Muscle of back (tissue), 13 donors: ENCODE measurements around the gene NYNRIN. TPM values are rescaled to one million over a fixed set of nuclear protein-coding genes. Genes with fewer than 3 reads are reported as not detected.
A peak's percentile ranks its signal among the peaks of the same experiment; 100 is the strongest.
"Not testable (repeated sequence)": the region's sequence is repeated elsewhere in the genome, so short reads cannot be mapped to it uniquely, and the experiment has no call there.

Experiments used
- DNase-seq, 3 donors: peaks; one replicate each; pipeline versions ENCODE4 v3.0.0 to v3.0.0-alpha.2; 2013
- long read RNA-seq, 9 donors: transcript quantifications; one replicate each; lab custom pipeline, GENCODE V29; 2026
- polyA plus RNA-seq, 10 donors: library from polyadenylated mRNA; unstranded; fragments of 120-200 nt; gene quantifications; one replicate each; pipeline ENCODE4 v1.2.1, GENCODE V29; 2013; ENCODE audit not compliant: insufficient read length in 10 of 10

The NYNRIN gene
- 10 to 100 TPM; 23.9 to 40.6 (median 29.1) TPM for polyA plus RNA-seq
- long read RNA-seq, donor 1, full-length matches to known transcripts: 1 of 1 reads
- long read RNA-seq, donor 1, partial matches to known transcripts: 0 of 1 reads
- long read RNA-seq, donor 1, other reads (novel, unspliced or antisense): 0 of 1 reads
- long read RNA-seq, donor 2, full-length matches to known transcripts: 1 of 1 reads
- long read RNA-seq, donor 2, partial matches to known transcripts: 0 of 1 reads
- long read RNA-seq, donor 2, other reads (novel, unspliced or antisense): 0 of 1 reads
- long read RNA-seq, donor 3: 0 reads
- long read RNA-seq, donor 4, full-length matches to known transcripts: 1 of 1 reads
- long read RNA-seq, donor 4, partial matches to known transcripts: 0 of 1 reads
- long read RNA-seq, donor 4, other reads (novel, unspliced or antisense): 0 of 1 reads
- long read RNA-seq, donor 5, partial matches to known transcripts: 12 of 12 reads
- long read RNA-seq, donor 5, other reads (novel, unspliced or antisense): 0 of 12 reads
- long read RNA-seq, donor 6, full-length matches to known transcripts: 1 of 1 reads
- long read RNA-seq, donor 6, partial matches to known transcripts: 0 of 1 reads
- long read RNA-seq, donor 6, other reads (novel, unspliced or antisense): 0 of 1 reads
- long read RNA-seq, donor 7: 0 reads
- long read RNA-seq, donor 8: 0 reads
- long read RNA-seq, donor 9: 0 reads

GRCh38 chr14:24398653-24399446 is at the start of gene NYNRIN:
Gene NYNRIN, plus strand, starts transcription at chr14:24399003. Its CDS starts 244 bp downstream, at chr14:24399247.
- peak; percentile 57 to 92 (median 78) for DNase-seq

GRCh38 chr14:24349742-24350141 is 49.1 kb upstream of the NYNRIN start:
- DNase-seq: no peak

- DNase-seq: no peak
Measured at GRCh38 chr14:24351517-24351916, 47.3 kb upstream of the NYNRIN start.

GRCh38 chr14:24353559-24354481 is 45.0 kb upstream of the NYNRIN start:
- no peak for DNase-seq

GRCh38 chr14:24354482-24354825 is 44.3 kb upstream of the NYNRIN start:
- DNase-seq: not testable (repeated sequence)

- no peak for DNase-seq
Measured at GRCh38 chr14:24355009-24355408, 43.8 kb upstream of the NYNRIN start.

- DNase-seq: no peak
Measured at GRCh38 chr14:24356208-24356607, 42.6 kb upstream of the NYNRIN start.

- DNase-seq: no peak
Measured at GRCh38 chr14:24360281-24360680, 38.5 kb upstream of the NYNRIN start.

GRCh38 chr14:24361326-24361725 is 37.5 kb upstream of the NYNRIN start:
- no peak for DNase-seq

- DNase-seq: no peak
Measured at GRCh38 chr14:24362241-24362960, 36.4 kb upstream of the NYNRIN start.

- DNase-seq: no peak
Measured at GRCh38 chr14:24363401-24363800, 35.4 kb upstream of the NYNRIN start.

GRCh38 chr14:24364841-24365240 is 34.0 kb upstream of the NYNRIN start:
- no peak for DNase-seq

- peak; percentile 82 to 93 (median 88) for DNase-seq
Measured at GRCh38 chr14:24365600-24366412, 33.0 kb upstream of the NYNRIN start.

GRCh38 chr14:24366413-24366720 is 32.4 kb upstream of the NYNRIN start:
- DNase-seq: no peak

- DNase-seq: peak; percentile 89 to 97 (median 95)
Measured at GRCh38 chr14:24366721-24367513, 31.9 kb upstream of the NYNRIN start.

GRCh38 chr14:24367514-24368211 is 31.1 kb upstream of the NYNRIN start, which contains the start of gene NFATC4:
Gene NFATC4, plus strand, starts transcription at chr14:24368184. Its CDS starts 157 bp downstream, at chr14:24368341.
- DNase-seq: peak; percentile 93 to 98 (median 97)

GRCh38 chr14:24368212-24368561 is 30.6 kb upstream of the NYNRIN start:
- DNase-seq: no peak
